HepG2 (cell line): ENCODE measurements around the gene SEL1L2.

Experiments used
- ASH2L ChIP-seq: fragments of 300-600, 200-600 bp; sonication (generic); IDR thresholded peaks from 2 replicates; pipeline ENCODE4 v1.7.0; 2017; ENCODE audit warnings: low read depth, mild to moderate bottlenecking, moderate library complexity, mixed read lengths, low read length; ENCODE audit not compliant: insufficient read length
- GTF2F1 ChIP-seq: fragments of 150-350 bp; IDR thresholded peaks from 2 replicates; pipeline ENCODE4 v1.6.1; 2014; ENCODE audit warnings: low read length
- MAZ ChIP-seq, 2 experiments: sonication (generic) in 1 of 2; formaldehyde crosslinking in 1 of 2; IDR thresholded peaks; 2 replicates each; pipeline versions ENCODE4 v1.5.0 to v1.6.1; 2012 to 2020; ENCODE audit warnings: low read depth in 2 of 2, mild to moderate bottlenecking in 2 of 2, borderline replicate concordance in 1 of 2, improper control_type of control experiment in 1 of 2, low read length in 1 of 2, missing genetic modification reagents in 1 of 2, moderate library complexity in 1 of 2
- NR1H2 ChIP-seq: sonication (generic); formaldehyde crosslinking; IDR thresholded peaks from 2 replicates; pipeline ENCODE4 v1.8.1; 2022; ENCODE audit warnings: low read depth, missing genetic modification reagents, borderline replicate concordance
- POLR2AphosphoS5 ChIP-seq: IDR thresholded peaks from 2 replicates; pipeline ENCODE4 v1.6.1; 2012; ENCODE audit warnings: low read depth, low read length
- RAD21 ChIP-seq: fragments of 450-650 bp; formaldehyde crosslinking; IDR thresholded peaks from 2 replicates; pipeline ENCODE4 v1.5.0; 2020; ENCODE audit warnings: mild to moderate bottlenecking
- ZNF558 ChIP-seq: sonication (generic); formaldehyde crosslinking; IDR thresholded peaks from 2 replicates; pipeline ENCODE4 v1.9.0; 2022; ENCODE audit warnings: mild to moderate bottlenecking, missing genetic modification reagents, borderline replicate concordance
- ZNF644 ChIP-seq: IDR thresholded peaks from 2 replicates; pipeline ENCODE4 v1.6.1; 2016; ENCODE audit warnings: low read depth
- TF ChIP-seq, protein P1 (sequence below): sonication (generic); formaldehyde crosslinking; IDR thresholded peaks from 2 replicates; pipeline ENCODE4 v1.5.0; 2020; ENCODE audit warnings: mild to moderate bottlenecking, missing genetic modification reagents, moderate library complexity
- TF ChIP-seq, protein P2 (sequence below): sonication (generic); formaldehyde crosslinking; IDR thresholded peaks from 2 replicates; pipeline ENCODE4 v1.4.0; 2020; ENCODE audit warnings: mild to moderate bottlenecking, missing genetic modification reagents

DNA sequence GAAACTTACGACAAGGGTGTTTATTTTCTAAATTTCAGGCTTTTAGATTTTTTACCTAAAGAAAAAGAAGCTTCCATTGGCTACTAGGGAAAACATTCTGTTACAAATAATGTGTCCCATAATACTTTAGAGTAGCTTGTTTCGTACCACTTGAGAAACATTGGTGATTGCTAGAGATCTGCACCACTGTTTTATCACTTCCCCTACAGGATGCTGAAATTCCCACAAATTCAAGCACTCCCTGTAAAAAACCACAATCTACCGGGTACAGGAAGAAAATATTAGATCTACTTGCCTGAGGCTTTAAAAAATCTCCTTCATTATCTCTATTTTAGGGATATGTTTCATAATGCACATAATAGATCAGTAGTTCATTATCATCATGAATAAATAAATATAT lies 29.9 kb downstream of the SEL1L2 start:
- no peak for TF ChIP-seq ZNF558
- no peak for TF ChIP-seq MAZ (IDR thresholded peaks at IDR 0.05; ENCODE audit: borderline replicate concordance, low read depth, low read length)
- TF ChIP-seq MAZ (CRISPR knock-in tag; IDR thresholded peaks at IDR 0.05; ENCODE audit: low read depth), result no peak
- TF ChIP-seq ZNF644, result no peak
- TF ChIP-seq ASH2L, result no peak
- no peak for TF ChIP-seq NR1H2 (CRISPR knock-in tag)
- TF ChIP-seq, protein P1, sequence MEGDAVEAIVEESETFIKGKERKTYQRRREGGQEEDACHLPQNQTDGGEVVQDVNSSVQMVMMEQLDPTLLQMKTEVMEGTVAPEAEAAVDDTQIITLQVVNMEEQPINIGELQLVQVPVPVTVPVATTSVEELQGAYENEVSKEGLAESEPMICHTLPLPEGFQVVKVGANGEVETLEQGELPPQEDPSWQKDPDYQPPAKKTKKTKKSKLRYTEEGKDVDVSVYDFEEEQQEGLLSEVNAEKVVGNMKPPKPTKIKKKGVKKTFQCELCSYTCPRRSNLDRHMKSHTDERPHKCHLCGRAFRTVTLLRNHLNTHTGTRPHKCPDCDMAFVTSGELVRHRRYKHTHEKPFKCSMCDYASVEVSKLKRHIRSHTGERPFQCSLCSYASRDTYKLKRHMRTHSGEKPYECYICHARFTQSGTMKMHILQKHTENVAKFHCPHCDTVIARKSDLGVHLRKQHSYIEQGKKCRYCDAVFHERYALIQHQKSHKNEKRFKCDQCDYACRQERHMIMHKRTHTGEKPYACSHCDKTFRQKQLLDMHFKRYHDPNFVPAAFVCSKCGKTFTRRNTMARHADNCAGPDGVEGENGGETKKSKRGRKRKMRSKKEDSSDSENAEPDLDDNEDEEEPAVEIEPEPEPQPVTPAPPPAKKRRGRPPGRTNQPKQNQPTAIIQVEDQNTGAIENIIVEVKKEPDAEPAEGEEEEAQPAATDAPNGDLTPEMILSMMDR (CRISPR knock-in tag), result no peak
- TF ChIP-seq POLR2AphosphoS5, result no peak
- TF ChIP-seq, protein P2, sequence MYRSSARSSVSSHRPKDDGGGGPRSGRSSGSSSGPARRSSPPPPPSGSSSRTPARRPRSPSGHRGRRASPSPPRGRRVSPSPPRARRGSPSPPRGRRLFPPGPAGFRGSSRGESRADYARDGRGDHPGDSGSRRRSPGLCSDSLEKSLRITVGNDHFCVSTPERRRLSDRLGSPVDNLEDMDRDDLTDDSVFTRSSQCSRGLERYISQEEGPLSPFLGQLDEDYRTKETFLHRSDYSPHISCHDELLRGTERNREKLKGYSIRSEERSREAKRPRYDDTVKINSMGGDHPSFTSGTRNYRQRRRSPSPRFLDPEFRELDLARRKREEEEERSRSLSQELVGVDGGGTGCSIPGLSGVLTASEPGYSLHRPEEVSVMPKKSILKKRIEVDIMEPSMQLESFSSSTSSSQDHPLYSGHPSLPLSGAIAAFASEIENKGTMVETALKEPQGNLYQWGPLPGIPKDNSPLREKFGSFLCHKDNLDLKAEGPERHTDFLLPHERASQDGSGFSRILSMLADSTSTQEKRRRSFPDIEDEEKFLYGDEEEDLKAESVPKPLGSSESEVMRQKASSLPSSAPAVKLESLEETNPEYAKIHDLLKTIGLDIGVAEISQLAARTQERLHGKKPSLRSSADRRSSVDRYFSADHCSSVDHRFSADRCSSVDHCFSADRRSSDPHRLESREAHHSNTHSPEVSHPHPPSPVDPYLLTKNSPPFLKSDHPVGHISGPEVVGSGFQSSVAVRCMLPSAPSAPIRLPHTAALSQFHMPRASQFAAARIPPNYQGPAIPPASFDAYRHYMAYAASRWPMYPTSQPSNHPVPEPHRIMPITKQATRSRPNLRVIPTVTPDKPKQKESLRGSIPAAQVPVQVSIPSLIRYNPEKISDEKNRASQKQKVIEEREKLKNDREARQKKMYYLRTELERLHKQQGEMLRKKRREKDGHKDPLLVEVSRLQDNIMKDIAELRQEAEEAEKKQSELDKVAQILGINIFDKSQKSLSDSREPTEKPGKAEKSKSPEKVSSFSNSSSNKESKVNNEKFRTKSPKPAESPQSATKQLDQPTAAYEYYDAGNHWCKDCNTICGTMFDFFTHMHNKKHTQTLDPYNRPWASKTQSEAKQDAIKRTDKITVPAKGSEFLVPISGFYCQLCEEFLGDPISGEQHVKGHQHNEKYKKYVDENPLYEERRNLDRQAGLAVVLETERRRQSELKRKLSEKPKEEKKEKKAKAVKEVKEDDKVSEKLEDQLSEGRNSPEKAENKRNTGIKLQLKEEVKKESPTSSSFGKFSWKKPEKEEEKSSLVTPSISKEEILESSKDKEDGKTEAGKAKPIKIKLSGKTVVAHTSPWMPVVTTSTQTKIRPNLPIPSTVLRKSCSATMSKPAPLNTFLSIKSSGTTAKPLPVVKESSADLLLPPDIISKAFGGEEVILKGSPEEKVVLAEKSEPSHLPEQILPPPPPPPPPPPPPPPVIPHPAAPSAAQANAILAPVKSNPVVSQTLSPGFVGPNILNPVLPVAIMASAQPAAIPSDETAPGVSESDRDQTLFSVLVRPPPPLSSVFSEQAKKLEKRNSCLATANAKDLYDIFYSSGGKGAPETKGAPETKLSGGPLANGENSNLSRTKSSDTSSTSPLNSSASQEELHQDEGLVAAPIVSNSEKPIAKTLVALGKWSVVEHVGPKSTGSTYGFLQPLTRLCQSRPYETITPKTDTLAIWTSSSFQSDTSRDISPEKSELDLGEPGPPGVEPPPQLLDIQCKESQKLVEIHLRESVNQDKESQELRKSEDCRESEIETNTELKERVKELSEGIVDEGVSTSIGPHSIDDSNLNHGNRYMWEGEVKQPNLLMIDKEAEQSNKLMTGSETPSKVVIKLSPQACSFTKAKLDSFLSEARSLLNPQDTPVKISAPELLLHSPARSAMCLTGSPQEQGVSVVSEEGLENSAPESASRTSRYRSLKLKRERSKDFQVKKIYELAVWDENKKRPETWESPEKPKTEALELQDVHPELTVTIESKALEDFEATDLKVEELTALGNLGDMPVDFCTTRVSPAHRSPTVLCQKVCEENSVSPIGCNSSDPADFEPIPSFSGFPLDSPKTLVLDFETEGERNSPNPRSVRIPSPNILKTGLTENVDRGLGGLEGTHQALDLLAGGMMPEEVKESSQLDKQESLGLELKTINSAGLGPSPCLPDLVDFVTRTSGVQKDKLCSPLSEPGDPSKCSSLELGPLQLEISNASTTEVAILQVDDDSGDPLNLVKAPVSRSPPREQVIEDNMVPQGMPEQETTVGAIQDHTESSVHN (CRISPR knock-in tag), result no peak
- TF ChIP-seq GTF2F1, result no peak
- TF ChIP-seq RAD21, result no peak
